Stimulated activated naive B cell treated with anti-CD40 and anti-IgM and Interleukin-4, amounts not matched to agents 10 μg/mL and 1 μg/mL and 100 μg/mL, for 72 hours (primary cell): ENCODE data around the gene GRB14.

Source experiments
- ATAC-seq, 2 donors: fragments of 150-1000 bp; cut with Tn5 transposase; replicated peaks; 2 replicates each; pipeline ENCODE4 v1.10.0; 2021; ENCODE audit warnings: moderate library complexity in 1 of 2
- DNase-seq: peaks from one replicate; pipeline ENCODE4 v3.0.0; 2021
- H3K27ac Mint-ChIP-seq: one replicate; pipeline ENCODE4 v1.8.0; 2022; ENCODE audit warnings: mild to moderate bottlenecking, mixed read lengths
- H3K27me3 Mint-ChIP-seq, 2 donors: one replicate each; pipeline ENCODE4 v1.8.0; 2022; ENCODE audit warnings: mixed read lengths in 2 of 2
- H3K36me3 Mint-ChIP-seq, 2 donors: one replicate each; pipeline ENCODE4 v1.8.0; 2022; ENCODE audit warnings: mixed read lengths in 2 of 2, mild to moderate bottlenecking in 1 of 2
- H3K4me1 Mint-ChIP-seq, 2 donors: one replicate each; pipeline ENCODE4 v1.8.0; 2022; ENCODE audit warnings: mixed read lengths in 2 of 2, mild to moderate bottlenecking in 1 of 2
- H3K4me3 Mint-ChIP-seq, 2 donors: one replicate each; pipeline ENCODE4 v1.8.0; 2022; ENCODE audit warnings: mild to moderate bottlenecking in 2 of 2, mixed read lengths in 2 of 2, moderate library complexity in 1 of 2
- H3K9me3 Mint-ChIP-seq, 2 donors: one replicate each; pipeline ENCODE4 v1.8.0; 2022; ENCODE audit warnings: mixed read lengths in 2 of 2, mild to moderate bottlenecking in 1 of 2

The GRB14 gene

GRCh38 chr2:164620873-164621763, at the start of gene GRB14:
Gene GRB14 (minus strand): TSS chr2:164621482. CDS start chr2:164621309, 173 bp downstream.
- DNase-seq: no peak
- peak; percentile 57 to 61 for ATAC-seq
- Mint-ChIP-seq H3K4me1 (peaks cover 3 to 5% of the 10 kb centered on the region in 2 donors), H3K27me3 (peaks cover 42 to 51% of the 10 kb centered on the region in 2 donors), H3K4me3 (peak within 1 kb of the TSS; percentile 77 to 79), H3K27ac (no peak within 1 kb of the TSS), H3K9me3 (no peaks in the 10 kb centered on the region), H3K36me3 (peaks cover 0 to 2% of the 10 kb centered on the region in 2 donors)

- Mint-ChIP-seq H3K27ac (no peak overlapping the region), H3K4me3 (no peak overlapping the region), H3K9me3 (peaks cover 0 to 1% of the 10 kb centered on the region in 2 donors), H3K27me3 (no peaks in the 10 kb centered on the region), H3K36me3 (peaks cover 3 to 21% of the 10 kb centered on the region in 2 donors), H3K4me1 (peaks cover 9 to 12% of the 10 kb centered on the region in 2 donors)
- DNase-seq: no peak
- ATAC-seq: no peak
Measured at GRCh38 chr2:164669291-164669690, 48.0 kb upstream of the GRB14 start.

GRCh38 chr2:164667566-164667965, 46.3 kb upstream of the GRB14 start:
- no peak overlapping the region for H3K4me3 Mint-ChIP-seq
- no peaks in the 10 kb centered on the region for H3K27me3 Mint-ChIP-seq
- H3K9me3 Mint-ChIP-seq: peaks cover 0 to 1% of the 10 kb centered on the region in 2 donors
- peak in 1 of 2 donors; percentile 27 for ATAC-seq
- peaks cover 9 to 12% of the 10 kb centered on the region in 2 donors for H3K4me1 Mint-ChIP-seq
- H3K27ac Mint-ChIP-seq: peak overlapping the region; percentile 20
- DNase-seq: no peak
- H3K36me3 Mint-ChIP-seq: peaks cover 5 to 25% of the 10 kb centered on the region in 2 donors

- peaks cover 9 to 12% of the 10 kb centered on the region in 2 donors for H3K4me1 Mint-ChIP-seq
Measured at GRCh38 chr2:164664070-164664469, 42.8 kb upstream of the GRB14 start.

GRCh38 chr2:164662868-164663631, 41.8 kb upstream of the GRB14 start:
- H3K36me3 Mint-ChIP-seq: peaks cover 11 to 39% of the 10 kb centered on the region in 2 donors
- no peak for DNase-seq
- H3K27ac Mint-ChIP-seq: no peak overlapping the region
- H3K27me3 Mint-ChIP-seq: no peaks in the 10 kb centered on the region
- H3K4me3 Mint-ChIP-seq: no peak overlapping the region
- H3K9me3 Mint-ChIP-seq: peaks cover 3 to 4% of the 10 kb centered on the region in 2 donors
- ATAC-seq: no peak
- peaks cover 6 to 7% of the 10 kb centered on the region in 2 donors for H3K4me1 Mint-ChIP-seq

More at GRCh38 chr2:164664070-164664469, 42.8 kb upstream of the GRB14 start:
- H3K36me3 Mint-ChIP-seq: peaks cover 8 to 33% of the 10 kb centered on the region in 2 donors
- H3K9me3 Mint-ChIP-seq: peaks cover 0 to 1% of the 10 kb centered on the region in 2 donors
- H3K27ac Mint-ChIP-seq: no peak overlapping the region
- no peaks in the 10 kb centered on the region for H3K27me3 Mint-ChIP-seq
- DNase-seq: no peak
- no peak for ATAC-seq
- no peak overlapping the region for H3K4me3 Mint-ChIP-seq

- H3K36me3 Mint-ChIP-seq: peaks cover 18 to 43% of the 10 kb centered on the region in 2 donors
- DNase-seq (no peak), ATAC-seq (no peak)
- H3K9me3 Mint-ChIP-seq: peaks cover 5% of the 10 kb centered on the region in 2 donors
- no peaks in the 10 kb centered on the region for H3K4me1 Mint-ChIP-seq
- no peaks in the 10 kb centered on the region for H3K27me3 Mint-ChIP-seq
- no peak overlapping the region for H3K4me3 Mint-ChIP-seq
- H3K27ac Mint-ChIP-seq: no peak overlapping the region
Measured at GRCh38 chr2:164662066-164662465, 40.8 kb upstream of the GRB14 start.

GRCh38 chr2:164661349-164661748, 40.1 kb upstream of the GRB14 start:
- Mint-ChIP-seq H3K27me3 (no peaks in the 10 kb centered on the region), H3K27ac (no peak overlapping the region), H3K4me1 (no peaks in the 10 kb centered on the region), H3K9me3 (peaks cover 4 to 5% of the 10 kb centered on the region in 2 donors), H3K36me3 (peaks cover 15 to 38% of the 10 kb centered on the region in 2 donors), H3K4me3 (no peak overlapping the region)
- ATAC-seq: no peak
- no peak for DNase-seq

- no peaks in the 10 kb centered on the region for H3K27me3 Mint-ChIP-seq
- peaks cover 16 to 44% of the 10 kb centered on the region in 2 donors for H3K36me3 Mint-ChIP-seq
- no peak for DNase-seq
- no peaks in the 10 kb centered on the region for H3K4me1 Mint-ChIP-seq
- H3K9me3 Mint-ChIP-seq: peaks cover 16% of the 10 kb centered on the region in 2 donors
- no peak overlapping the region for H3K4me3 Mint-ChIP-seq
- ATAC-seq: no peak
- no peak overlapping the region for H3K27ac Mint-ChIP-seq
Measured at GRCh38 chr2:164657129-164657528, 35.8 kb upstream of the GRB14 start.

- ATAC-seq: no peak
- no peak overlapping the region for H3K4me3 Mint-ChIP-seq
- H3K36me3 Mint-ChIP-seq: peaks cover 20 to 52% of the 10 kb centered on the region in 2 donors
- H3K4me1 Mint-ChIP-seq: no peaks in the 10 kb centered on the region
- DNase-seq: no peak
- H3K27ac Mint-ChIP-seq: no peak overlapping the region
- no peaks in the 10 kb centered on the region for H3K27me3 Mint-ChIP-seq
- peaks cover 19 to 23% of the 10 kb centered on the region in 2 donors for H3K9me3 Mint-ChIP-seq
Measured at GRCh38 chr2:164655750-164656149, 34.5 kb upstream of the GRB14 start.

GRCh38 chr2:164655336-164655735, 34.1 kb upstream of the GRB14 start:
- H3K4me1 Mint-ChIP-seq: no peaks in the 10 kb centered on the region
- no peak overlapping the region for H3K4me3 Mint-ChIP-seq
- peaks cover 21 to 55% of the 10 kb centered on the region in 2 donors for H3K36me3 Mint-ChIP-seq
- no peak for ATAC-seq
- no peak overlapping the region for H3K27ac Mint-ChIP-seq
- H3K9me3 Mint-ChIP-seq: peaks cover 24 to 27% of the 10 kb centered on the region in 2 donors
- H3K27me3 Mint-ChIP-seq: no peaks in the 10 kb centered on the region
- DNase-seq: no peak

GRCh38 chr2:164651361-164651760, 30.1 kb upstream of the GRB14 start:
- DNase-seq (no peak), ATAC-seq (no peak)
- H3K27ac Mint-ChIP-seq: no peak overlapping the region
- no peak overlapping the region for H3K4me3 Mint-ChIP-seq
- peaks cover 37 to 50% of the 10 kb centered on the region in 2 donors for H3K9me3 Mint-ChIP-seq
- no peaks in the 10 kb centered on the region for H3K4me1 Mint-ChIP-seq
- H3K36me3 Mint-ChIP-seq: peaks cover 11 to 30% of the 10 kb centered on the region in 2 donors
- no peaks in the 10 kb centered on the region for H3K27me3 Mint-ChIP-seq

GRCh38 chr2:164644036-164644700, 22.9 kb upstream of the GRB14 start:
- Mint-ChIP-seq H3K27ac (no peak overlapping the region), H3K4me3 (no peak overlapping the region), H3K36me3 (no peaks in the 10 kb centered on the region), H3K9me3 (peaks cover 12 to 21% of the 10 kb centered on the region in 2 donors), H3K4me1 (no peaks in the 10 kb centered on the region), H3K27me3 (no peaks in the 10 kb centered on the region)
- ATAC-seq (no peak), DNase-seq (no peak)

- H3K4me3 Mint-ChIP-seq: no peak overlapping the region
- no peak overlapping the region for H3K27ac Mint-ChIP-seq
- H3K36me3 Mint-ChIP-seq: no peaks in the 10 kb centered on the region
- H3K9me3 Mint-ChIP-seq: peaks cover 9 to 15% of the 10 kb centered on the region in 2 donors
- no peaks in the 10 kb centered on the region for H3K27me3 Mint-ChIP-seq
- ATAC-seq (no peak), DNase-seq (no peak)
- H3K4me1 Mint-ChIP-seq: no peaks in the 10 kb centered on the region
Measured at GRCh38 chr2:164642946-164643555, 21.8 kb upstream of the GRB14 start.

GRCh38 chr2:164642268-164642667, 21.0 kb upstream of the GRB14 start:
- Mint-ChIP-seq H3K27ac (no peak overlapping the region), H3K36me3 (no peaks in the 10 kb centered on the region), H3K4me1 (no peaks in the 10 kb centered on the region), H3K27me3 (no peaks in the 10 kb centered on the region), H3K9me3 (peaks cover 5 to 7% of the 10 kb centered on the region in 2 donors), H3K4me3 (no peak overlapping the region)
- ATAC-seq: no peak
- no peak for DNase-seq
